Mucosa of rectum (tissue), 2 donors: ENCODE measurements around the gene NEMF.
"Not testable (repeated sequence)": the region's sequence is repeated elsewhere in the genome, so short reads cannot be mapped to it uniquely, and the experiment has no call there.

ENCODE experiments used
- H3K27ac ChIP-seq, 2 donors: one replicate each; pipeline ENCODE4 v1.7.0; 2013; ENCODE audit warnings: inconsistent platforms in 2 of 2, low read depth in 2 of 2, low read length in 2 of 2
- H3K27me3 ChIP-seq, 2 donors: one replicate each; pipeline ENCODE4 v1.7.0; 2013; ENCODE audit warnings: low read length in 2 of 2; ENCODE audit not compliant: control insufficient read depth in 2 of 2, insufficient read depth in 2 of 2
- H3K36me3 ChIP-seq, 2 donors: one replicate each; pipeline ENCODE4 v1.7.0; 2013; ENCODE audit warnings: low read length in 2 of 2; ENCODE audit not compliant: control insufficient read depth in 2 of 2, insufficient read depth in 2 of 2
- H3K4me1 ChIP-seq, 2 donors: one replicate each; pipeline ENCODE4 v1.7.0; 2013; ENCODE audit warnings: low read length in 2 of 2, mild to moderate bottlenecking in 1 of 2; ENCODE audit not compliant: control insufficient read depth in 2 of 2, insufficient read depth in 2 of 2
- H3K4me3 ChIP-seq, 2 donors: one replicate each; pipeline ENCODE4 v1.7.0; 2013; ENCODE audit warnings: low read length in 2 of 2
- H3K9ac ChIP-seq, 2 donors: one replicate each; pipeline ENCODE4 v1.7.0; 2013; ENCODE audit warnings: low read length in 2 of 2, low read depth in 1 of 2, mild to moderate bottlenecking in 1 of 2
- H3K9me3 ChIP-seq, 2 donors: one replicate each; pipeline ENCODE4 v1.7.0; 2013; ENCODE audit warnings: low read length in 2 of 2; ENCODE audit not compliant: control insufficient read depth in 2 of 2
- donor health status: healthy.
- donor health status: Normal muscosa, but diverticular disease.

Gene NEMF, protein sequence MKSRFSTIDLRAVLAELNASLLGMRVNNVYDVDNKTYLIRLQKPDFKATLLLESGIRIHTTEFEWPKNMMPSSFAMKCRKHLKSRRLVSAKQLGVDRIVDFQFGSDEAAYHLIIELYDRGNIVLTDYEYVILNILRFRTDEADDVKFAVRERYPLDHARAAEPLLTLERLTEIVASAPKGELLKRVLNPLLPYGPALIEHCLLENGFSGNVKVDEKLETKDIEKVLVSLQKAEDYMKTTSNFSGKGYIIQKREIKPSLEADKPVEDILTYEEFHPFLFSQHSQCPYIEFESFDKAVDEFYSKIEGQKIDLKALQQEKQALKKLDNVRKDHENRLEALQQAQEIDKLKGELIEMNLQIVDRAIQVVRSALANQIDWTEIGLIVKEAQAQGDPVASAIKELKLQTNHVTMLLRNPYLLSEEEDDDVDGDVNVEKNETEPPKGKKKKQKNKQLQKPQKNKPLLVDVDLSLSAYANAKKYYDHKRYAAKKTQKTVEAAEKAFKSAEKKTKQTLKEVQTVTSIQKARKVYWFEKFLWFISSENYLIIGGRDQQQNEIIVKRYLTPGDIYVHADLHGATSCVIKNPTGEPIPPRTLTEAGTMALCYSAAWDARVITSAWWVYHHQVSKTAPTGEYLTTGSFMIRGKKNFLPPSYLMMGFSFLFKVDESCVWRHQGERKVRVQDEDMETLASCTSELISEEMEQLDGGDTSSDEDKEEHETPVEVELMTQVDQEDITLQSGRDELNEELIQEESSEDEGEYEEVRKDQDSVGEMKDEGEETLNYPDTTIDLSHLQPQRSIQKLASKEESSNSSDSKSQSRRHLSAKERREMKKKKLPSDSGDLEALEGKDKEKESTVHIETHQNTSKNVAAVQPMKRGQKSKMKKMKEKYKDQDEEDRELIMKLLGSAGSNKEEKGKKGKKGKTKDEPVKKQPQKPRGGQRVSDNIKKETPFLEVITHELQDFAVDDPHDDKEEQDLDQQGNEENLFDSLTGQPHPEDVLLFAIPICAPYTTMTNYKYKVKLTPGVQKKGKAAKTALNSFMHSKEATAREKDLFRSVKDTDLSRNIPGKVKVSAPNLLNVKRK

GRCh38 chr14:49852301-49853157 is at the start of gene NEMF:
NEMF (minus strand) TSS chr14:49852788; CDS start chr14:49852753, 35 bp downstream.
- Histone ChIP-seq H3K4me1 (peaks cover 4 to 12% of the 10 kb centered on the region in 2 donors), H3K9me3 (no peaks in the 10 kb centered on the region), H3K9ac (peak within 1 kb of the TSS; percentile 99 to 100), H3K27ac (peak within 1 kb of the TSS; percentile 91 to 92), H3K4me3 (peak within 1 kb of the TSS; percentile 97 to 100), H3K36me3 (peaks cover 5 to 14% of the 10 kb centered on the region in 2 donors), H3K27me3 (no peaks in the 10 kb centered on the region)

DNA sequence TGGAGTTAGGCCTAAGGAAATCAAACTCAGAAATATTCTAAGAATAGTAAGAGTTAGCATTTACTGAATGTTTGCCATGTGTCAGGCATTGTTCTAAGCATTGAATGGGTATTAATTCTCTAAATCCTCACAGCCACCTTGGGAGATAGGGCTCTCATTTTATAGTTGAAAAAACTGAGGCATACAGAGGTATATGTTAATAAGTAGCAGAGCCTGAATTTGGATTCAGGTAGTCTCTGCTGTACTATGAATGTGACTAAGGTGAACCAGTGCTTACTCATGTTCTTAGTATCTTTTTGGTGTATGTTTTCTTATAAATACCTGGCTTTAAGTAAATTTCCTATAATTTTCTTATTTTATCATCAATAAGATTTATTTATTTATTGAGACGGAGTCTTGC is 48.4 kb upstream of the NEMF start:
- H3K4me3 ChIP-seq: no peak overlapping the region
- H3K27me3 ChIP-seq: no peaks in the 10 kb centered on the region
- no peak overlapping the region for H3K27ac ChIP-seq
- H3K9ac ChIP-seq: no peak overlapping the region
- no peaks in the 10 kb centered on the region for H3K36me3 ChIP-seq
- H3K9me3 ChIP-seq: no peaks in the 10 kb centered on the region
- H3K4me1 ChIP-seq: peaks cover 17 to 19% of the 10 kb centered on the region in 2 donors

GRCh38 chr14:49898485-49898884 is 45.9 kb upstream of the NEMF start:
- Histone ChIP-seq H3K9ac (peak overlapping the region in 1 of 2 donors; percentile 5), H3K4me3 (peak overlapping the region in 1 of 2 donors; percentile 96), H3K27ac (peak overlapping the region; percentile 11 to 41)

GRCh38 chr14:49897965-49898364 is 45.4 kb upstream of the NEMF start:
- Histone ChIP-seq H3K4me1 (peaks cover 17 to 27% of the 10 kb centered on the region in 2 donors), H3K27me3 (no peaks in the 10 kb centered on the region), H3K9me3 (no peaks in the 10 kb centered on the region), H3K4me3 (peak overlapping the region in 1 of 2 donors; percentile 96), H3K36me3 (peaks cover 11 to 13% of the 10 kb centered on the region in 2 donors), H3K27ac (peak overlapping the region; percentile 11 to 41), H3K9ac (peak overlapping the region; percentile 17 to 24)

More at GRCh38 chr14:49898485-49898884, 45.9 kb upstream of the NEMF start:
- Histone ChIP-seq H3K36me3 (peaks cover 11 to 13% of the 10 kb centered on the region in 2 donors), H3K27me3 (no peaks in the 10 kb centered on the region), H3K4me1 (peaks cover 17 to 27% of the 10 kb centered on the region in 2 donors), H3K9me3 (no peaks in the 10 kb centered on the region)

GRCh38 chr14:49897414-49897813 is 44.8 kb upstream of the NEMF start:
- H3K4me1 ChIP-seq: peaks cover 17 to 27% of the 10 kb centered on the region in 2 donors
- H3K9ac ChIP-seq: peak overlapping the region; percentile 44 to 100
- peak overlapping the region; percentile 45 to 96 for H3K4me3 ChIP-seq
- H3K27ac ChIP-seq: peak overlapping the region in 1 of 2 donors; percentile 29
- peaks cover 11 to 13% of the 10 kb centered on the region in 2 donors for H3K36me3 ChIP-seq
- no peaks in the 10 kb centered on the region for H3K9me3 ChIP-seq
- H3K27me3 ChIP-seq: no peaks in the 10 kb centered on the region

- Histone ChIP-seq H3K9ac (peak overlapping the region; percentile 44 to 100), H3K36me3 (peaks cover 11 to 13% of the 10 kb centered on the region in 2 donors), H3K9me3 (no peaks in the 10 kb centered on the region), H3K4me1 (peaks cover 19 to 28% of the 10 kb centered on the region in 2 donors), H3K27me3 (no peaks in the 10 kb centered on the region), H3K4me3 (peak overlapping the region; percentile 45 to 96), H3K27ac (peak overlapping the region in 1 of 2 donors; percentile 29)
Measured at GRCh38 chr14:49896966-49897365, 44.4 kb upstream of the NEMF start.

DNA sequence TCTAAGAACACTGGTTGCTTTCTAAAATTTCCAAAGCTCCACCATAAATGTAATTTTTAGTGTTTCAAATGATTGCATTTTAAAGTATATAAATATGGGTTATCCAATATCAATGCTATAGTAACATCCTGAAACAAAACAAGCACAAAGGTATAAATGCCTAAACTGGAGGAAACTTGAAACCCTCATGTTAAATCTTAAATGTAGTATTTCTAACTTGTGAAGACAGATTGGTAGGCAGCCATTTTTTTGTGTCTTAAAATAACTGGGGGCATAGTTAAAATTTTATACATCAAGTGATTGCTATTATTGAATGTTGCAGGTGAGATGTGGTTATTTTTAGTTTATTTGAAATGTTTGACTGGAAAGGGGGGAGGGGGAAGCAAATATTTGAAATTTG is 43.7 kb upstream of the NEMF start:
- peaks cover 23 to 32% of the 10 kb centered on the region in 2 donors for H3K4me1 ChIP-seq
- H3K9ac ChIP-seq: peak overlapping the region; percentile 42 to 100
- peak overlapping the region in 1 of 2 donors; percentile 63 for H3K27ac ChIP-seq
- not testable (repeated sequence) for H3K27me3 ChIP-seq, H3K9me3 ChIP-seq
- H3K4me3 ChIP-seq: peak overlapping the region; percentile 95 to 96
- H3K36me3 ChIP-seq: peaks cover 11 to 13% of the 10 kb centered on the region in 2 donors

- H3K36me3 ChIP-seq: peaks cover 11 to 13% of the 10 kb centered on the region in 2 donors
- no peaks in the 10 kb centered on the region for H3K27me3 ChIP-seq
- H3K9ac ChIP-seq: peak overlapping the region; percentile 42 to 100
- peaks cover 23 to 32% of the 10 kb centered on the region in 2 donors for H3K4me1 ChIP-seq
- H3K27ac ChIP-seq: peak overlapping the region; percentile 63 to 100
- no peaks in the 10 kb centered on the region for H3K9me3 ChIP-seq
- peak overlapping the region; percentile 95 to 96 for H3K4me3 ChIP-seq
Measured at GRCh38 chr14:49895480-49895879, 42.9 kb upstream of the NEMF start.
